Mesendoderm (in vitro differentiated cells): ENCODE results near the gene SVOPL.

Experiments used
- DNase-seq: peaks from one replicate; pipeline ENCODE4 v3.0.0; 2013
- H2AK5ac ChIP-seq: 2 replicates; pipeline ENCODE4 v1.6.1; 2013; ENCODE audit warnings: low read length, inconsistent platforms
- H2BK120ac ChIP-seq: 2 replicates; pipeline ENCODE4 v1.6.1; 2013; ENCODE audit warnings: low read depth, mild to moderate bottlenecking, low read length, moderate library complexity, mixed read lengths
- H2BK15ac ChIP-seq: replicated peaks from 2 replicates; pipeline ENCODE4 v1.6.1; 2013; ENCODE audit warnings: low read depth, mild to moderate bottlenecking, moderate library complexity
- H2BK5ac ChIP-seq: 2 replicates; pipeline ENCODE4 v1.6.1; 2013; ENCODE audit warnings: low read length, inconsistent platforms
- H3K18ac ChIP-seq: 2 replicates; pipeline ENCODE4 v1.6.1; 2013; ENCODE audit warnings: mild to moderate bottlenecking, low read length, mixed read lengths
- H3K23ac ChIP-seq: one replicate; pipeline ENCODE4 v1.6.1; 2013; ENCODE audit warnings: low read length
- H3K27ac ChIP-seq: 2 replicates; pipeline ENCODE4 v1.5.1; 2013; ENCODE audit warnings: low read depth, mild to moderate bottlenecking, inconsistent platforms, low read length, moderate library complexity
- H3K27me3 ChIP-seq: 2 replicates; pipeline ENCODE4 v1.6.1; 2013; ENCODE audit warnings: low read length, control low read depth, mild to moderate bottlenecking, inconsistent platforms; ENCODE audit not compliant: insufficient read depth, poor library complexity
- H3K36me3 ChIP-seq: 2 replicates; pipeline ENCODE4 v1.6.1; 2013; ENCODE audit warnings: low read length, inconsistent platforms; ENCODE audit not compliant: control insufficient read depth, insufficient read depth
- H3K4ac ChIP-seq: one replicate; pipeline ENCODE4 v1.6.1; 2013; ENCODE audit warnings: low read depth, mild to moderate bottlenecking, low read length, moderate library complexity
- H3K4me1 ChIP-seq: 2 replicates; pipeline ENCODE4 v1.6.1; 2013; ENCODE audit warnings: low read depth, low read length, inconsistent platforms; ENCODE audit not compliant: control insufficient read depth
- H3K4me2 ChIP-seq: 2 replicates; pipeline ENCODE4 v1.6.1; 2013; ENCODE audit warnings: low read length
- H3K4me3 ChIP-seq: 2 replicates; pipeline ENCODE4 v1.5.1; 2013; ENCODE audit warnings: mild to moderate bottlenecking, low read length
- H3K56ac ChIP-seq: one replicate; pipeline ENCODE4 v1.6.1; 2013; ENCODE audit warnings: low read length
- H3K79me1 ChIP-seq: 2 replicates; pipeline ENCODE4 v1.6.1; 2013; ENCODE audit warnings: low read length, inconsistent platforms
- H3K79me2 ChIP-seq: 2 replicates; pipeline ENCODE4 v1.6.1; 2013; ENCODE audit warnings: mild to moderate bottlenecking, low read length; ENCODE audit not compliant: control insufficient read depth, insufficient read depth
- H3K9ac ChIP-seq: 2 replicates; pipeline ENCODE4 v1.6.1; 2013; ENCODE audit warnings: low read length, inconsistent platforms
- H4K5ac ChIP-seq: one replicate; pipeline ENCODE4 v1.6.1; 2013; ENCODE audit warnings: low read length
- H4K8ac ChIP-seq: one replicate; pipeline ENCODE4 v1.6.1; 2013; ENCODE audit warnings: low read depth, mild to moderate bottlenecking, control low read depth, low read length, moderate library complexity
- WGBS: extraction: QIAGEN DNeasy Blood & Tissue Kit; methylation state at CpG from one replicate; pipeline ENCODE4 v1.1.7; 2013; ENCODE audit warnings: low lambda C conversion rate, missing lambda C conversion rate; ENCODE audit not compliant: insufficient coverage; ENCODE audit errors: extremely low coverage; 5-methylcytosine and 5-hydroxymethylcytosine counted together

SVOPL gene

GRCh38 chr7:138684340-138684739, 16.8 kb downstream of the SVOPL start:
- Histone ChIP-seq H3K4me2 (no peak overlapping the region), H2BK120ac (no peak overlapping the region), H3K27ac (no peak overlapping the region), H3K79me2 (no peaks in the 10 kb centered on the region), H3K79me1 (no peaks in the 10 kb centered on the region), H3K18ac (no peak overlapping the region), H4K8ac (no peak overlapping the region), H2AK5ac (no peak overlapping the region), H3K4me3 (no peak overlapping the region), H3K27me3 (no peaks in the 10 kb centered on the region), H3K56ac (no peak overlapping the region), H3K4ac (no peak overlapping the region), H3K9ac (no peak overlapping the region), H4K5ac (no peak overlapping the region), H2BK5ac (no peak overlapping the region), H3K23ac (no peak overlapping the region), H3K36me3 (no peaks in the 10 kb centered on the region), H3K4me1 (no peaks in the 10 kb centered on the region), H2BK15ac (no peak overlapping the region)
- DNase-seq: no peak
- WGBS: no CpG with 5 or more reads among the region's 3 CpGs

GRCh38 chr7:138679793-138680192, 21.4 kb downstream of the SVOPL start:
- no peak overlapping the region for H3K23ac ChIP-seq
- no peak overlapping the region for H2AK5ac ChIP-seq
- no peak overlapping the region for H2BK5ac ChIP-seq
- no peak overlapping the region for H2BK15ac ChIP-seq
- no peak overlapping the region for H2BK120ac ChIP-seq
- H3K27me3 ChIP-seq: no peaks in the 10 kb centered on the region
- H3K79me1 ChIP-seq: no peaks in the 10 kb centered on the region
- H3K18ac ChIP-seq: no peak overlapping the region
- no peak overlapping the region for H4K8ac ChIP-seq
- no peak overlapping the region for H4K5ac ChIP-seq
- no peak overlapping the region for H3K9ac ChIP-seq
- WGBS: no CpG with 5 or more reads among the region's 5 CpGs
- no peak overlapping the region for H3K4ac ChIP-seq
- no peak overlapping the region for H3K4me2 ChIP-seq
- no peak overlapping the region for H3K56ac ChIP-seq
- no peak overlapping the region for H3K4me3 ChIP-seq
- no peak overlapping the region for H3K27ac ChIP-seq
- no peaks in the 10 kb centered on the region for H3K79me2 ChIP-seq
- H3K4me1 ChIP-seq: no peaks in the 10 kb centered on the region
- H3K36me3 ChIP-seq: no peaks in the 10 kb centered on the region
- no peak for DNase-seq

- no peak overlapping the region for H3K4me2 ChIP-seq
- no peak overlapping the region for H3K4me3 ChIP-seq
- no peak overlapping the region for H3K23ac ChIP-seq
- H4K8ac ChIP-seq: no peak overlapping the region
- H3K9ac ChIP-seq: no peak overlapping the region
- H3K36me3 ChIP-seq: no peaks in the 10 kb centered on the region
- no peaks in the 10 kb centered on the region for H3K27me3 ChIP-seq
- no peak overlapping the region for H4K5ac ChIP-seq
- no peak overlapping the region for H2BK5ac ChIP-seq
- no peak for DNase-seq
- H2BK120ac ChIP-seq: no peak overlapping the region
- no peaks in the 10 kb centered on the region for H3K79me1 ChIP-seq
- H3K56ac ChIP-seq: no peak overlapping the region
- H3K4me1 ChIP-seq: no peaks in the 10 kb centered on the region
- no peaks in the 10 kb centered on the region for H3K79me2 ChIP-seq
- no peak overlapping the region for H2AK5ac ChIP-seq
- no peak overlapping the region for H3K27ac ChIP-seq
- H3K4ac ChIP-seq: no peak overlapping the region
- no peak overlapping the region for H3K18ac ChIP-seq
- H2BK15ac ChIP-seq: no peak overlapping the region
These were observed 30.6 kb downstream of the SVOPL start for GRCh38 chr7:138670594-138670993.

GRCh38 chr7:138669364-138669763, 31.8 kb downstream of the SVOPL start:
- no CpG with 5 or more reads among the region's 4 CpGs for WGBS
- Histone ChIP-seq H2AK5ac (no peak overlapping the region), H3K23ac (no peak overlapping the region), H2BK5ac (no peak overlapping the region), H4K5ac (no peak overlapping the region), H3K79me1 (no peaks in the 10 kb centered on the region), H3K4ac (no peak overlapping the region), H3K4me1 (no peaks in the 10 kb centered on the region), H3K9ac (no peak overlapping the region), H3K27me3 (no peaks in the 10 kb centered on the region), H2BK120ac (no peak overlapping the region), H3K36me3 (no peaks in the 10 kb centered on the region), H3K4me2 (no peak overlapping the region), H3K56ac (no peak overlapping the region), H3K4me3 (no peak overlapping the region), H3K27ac (no peak overlapping the region), H2BK15ac (no peak overlapping the region), H4K8ac (no peak overlapping the region), H3K18ac (no peak overlapping the region), H3K79me2 (no peaks in the 10 kb centered on the region)
- no peak for DNase-seq

- no peak overlapping the region for H3K56ac ChIP-seq
- H3K18ac ChIP-seq: peak overlapping the region; percentile 25
- no peak overlapping the region for H4K5ac ChIP-seq
- H3K27ac ChIP-seq: no peak overlapping the region
- H3K23ac ChIP-seq: no peak overlapping the region
- no peaks in the 10 kb centered on the region for H3K27me3 ChIP-seq
- no peak overlapping the region for H3K4me3 ChIP-seq
- H3K9ac ChIP-seq: no peak overlapping the region
- no peak overlapping the region for H3K4ac ChIP-seq
- H2AK5ac ChIP-seq: no peak overlapping the region
- no peaks in the 10 kb centered on the region for H3K4me1 ChIP-seq
- no peak overlapping the region for H3K4me2 ChIP-seq
- no CpG with 5 or more reads among the region's 3 CpGs for WGBS
- H4K8ac ChIP-seq: no peak overlapping the region
- no peak for DNase-seq
- H2BK15ac ChIP-seq: no peak overlapping the region
- H2BK5ac ChIP-seq: no peak overlapping the region
- H3K36me3 ChIP-seq: no peaks in the 10 kb centered on the region
- no peak overlapping the region for H2BK120ac ChIP-seq
- no peaks in the 10 kb centered on the region for H3K79me1 ChIP-seq
- no peaks in the 10 kb centered on the region for H3K79me2 ChIP-seq
These were observed 32.2 kb downstream of the SVOPL start for GRCh38 chr7:138668946-138669345.

- H3K56ac ChIP-seq: no peak overlapping the region
- H3K79me2 ChIP-seq: no peaks in the 10 kb centered on the region
- H3K27me3 ChIP-seq: no peaks in the 10 kb centered on the region
- H4K8ac ChIP-seq: no peak overlapping the region
- H3K9ac ChIP-seq: no peak overlapping the region
- no peak overlapping the region for H3K27ac ChIP-seq
- no peaks in the 10 kb centered on the region for H3K79me1 ChIP-seq
- no peak overlapping the region for H3K4ac ChIP-seq
- no peak for DNase-seq
- H2BK15ac ChIP-seq: no peak overlapping the region
- no peaks in the 10 kb centered on the region for H3K36me3 ChIP-seq
- WGBS: no CpG with 5 or more reads among the region's 2 CpGs
- no peak overlapping the region for H2BK120ac ChIP-seq
- H3K18ac ChIP-seq: no peak overlapping the region
- H3K23ac ChIP-seq: no peak overlapping the region
- H3K4me1 ChIP-seq: no peaks in the 10 kb centered on the region
- H2BK5ac ChIP-seq: no peak overlapping the region
- H4K5ac ChIP-seq: no peak overlapping the region
- no peak overlapping the region for H3K4me2 ChIP-seq
- H3K4me3 ChIP-seq: no peak overlapping the region
- H2AK5ac ChIP-seq: no peak overlapping the region
These were observed 32.9 kb downstream of the SVOPL start for GRCh38 chr7:138668229-138668596.
